Liver (tissue), 9 donors: ENCODE results near the gene CDHR2. TPM values are rescaled to one million over a fixed set of nuclear protein-coding genes. Genes with fewer than 3 reads are reported as not detected.

Experiments used
- DNase-seq: peaks from one replicate; pipeline ENCODE4 v3.0.0-alpha.2; 2017; ENCODE audit warnings: low spot score
- H3K27ac ChIP-seq, 2 donors: one replicate each; pipeline ENCODE4 v1.7.0; 2013; ENCODE audit warnings: inconsistent platforms in 2 of 2, low read length in 2 of 2, control low read depth in 1 of 2, low read depth in 1 of 2, mild to moderate bottlenecking in 1 of 2
- H3K27me3 ChIP-seq, 4 donors: one replicate each; pipeline versions ENCODE4 v1.6.1 to v1.7.0; 2013; ENCODE audit warnings: low read length in 3 of 4, inconsistent platforms in 1 of 4, mild to moderate bottlenecking in 1 of 4, moderate library complexity in 1 of 4; ENCODE audit not compliant: control insufficient read depth in 4 of 4, insufficient read depth in 4 of 4
- H3K36me3 ChIP-seq, 4 donors: one replicate each; pipeline versions ENCODE4 v1.6.1 to v1.7.0; 2013; ENCODE audit warnings: low read length in 3 of 4, mild to moderate bottlenecking in 3 of 4, low read depth in 1 of 4, moderate library complexity in 1 of 4; ENCODE audit not compliant: control insufficient read depth in 4 of 4, insufficient read depth in 3 of 4
- H3K4me1 ChIP-seq, 4 donors: one replicate each; pipeline versions ENCODE4 v1.6.1 to v1.7.0; 2013; ENCODE audit warnings: low read length in 3 of 4, mild to moderate bottlenecking in 3 of 4, moderate library complexity in 1 of 4; ENCODE audit not compliant: control insufficient read depth in 4 of 4, insufficient read depth in 4 of 4
- H3K4me3 ChIP-seq, 3 donors: one replicate each; pipeline versions ENCODE4 v1.6.1 to v1.7.0; 2013; ENCODE audit warnings: low read length in 3 of 3, control low read depth in 1 of 3, low read depth in 1 of 3, mild to moderate bottlenecking in 1 of 3
- H3K9ac ChIP-seq, 2 donors: one replicate each; pipeline ENCODE4 v1.7.0; 2013; ENCODE audit warnings: low read length in 2 of 2, mild to moderate bottlenecking in 2 of 2, moderate library complexity in 2 of 2, control low read depth in 1 of 2, low read depth in 1 of 2
- H3K9me3 ChIP-seq, 4 donors: one replicate each; pipeline versions ENCODE4 v1.6.1 to v1.7.0; 2013; ENCODE audit warnings: low read length in 3 of 4; ENCODE audit not compliant: control insufficient read depth in 4 of 4
- EGR1 ChIP-seq, 2 donors: IDR thresholded peaks; 2 replicates each; pipeline ENCODE4 v1.6.1; 2016 to 2018; ENCODE audit warnings: antibody characterized with exemption in 2 of 2, low read depth in 2 of 2
- FOXA2 ChIP-seq: IDR thresholded peaks from 2 replicates; pipeline ENCODE4 v1.6.1; 2016; ENCODE audit warnings: antibody characterized with exemption
- GABPA ChIP-seq, 2 donors: IDR thresholded peaks in 1 of 2; conservative IDR thresholded peaks in 1 of 2; 2 replicates each; pipeline ENCODE4 v1.6.1; 2016; ENCODE audit warnings: antibody characterized with exemption in 2 of 2, mild to moderate bottlenecking in 1 of 2, moderate library complexity in 1 of 2
- HNF4G ChIP-seq: IDR thresholded peaks from 2 replicates; pipeline ENCODE4 v1.6.1; 2016; ENCODE audit warnings: antibody characterized with exemption
- JUND ChIP-seq, 2 donors: IDR thresholded peaks; 2 replicates each; pipeline ENCODE4 v1.6.1; 2016; ENCODE audit warnings: antibody characterized with exemption in 2 of 2
- RAD21 ChIP-seq, 2 donors: IDR thresholded peaks; 2 replicates each; pipeline ENCODE4 v1.6.1; 2016; ENCODE audit warnings: antibody characterized with exemption in 2 of 2, mild to moderate bottlenecking in 2 of 2
- SP1 ChIP-seq: IDR thresholded peaks from 2 replicates; pipeline ENCODE4 v1.6.1; 2018; ENCODE audit warnings: antibody characterized with exemption, mild to moderate bottlenecking
- YY1 ChIP-seq: IDR thresholded peaks from 2 replicates; pipeline ENCODE4 v1.6.1; 2016; ENCODE audit warnings: antibody characterized with exemption, mild to moderate bottlenecking
- WGBS: extraction: QIAGEN DNeasy Blood & Tissue Kit; methylation state at CpG from one replicate; pipeline ENCODE4 v1.1.7; 2013; 5-methylcytosine and 5-hydroxymethylcytosine counted together
- polyA plus RNA-seq, 2 donors: library from polyadenylated mRNA; stranded (reverse) in 1 of 2; unstranded in 1 of 2; fragments of 200-250 nt in 1 of 2; fragments of >200 nt in 1 of 2; fragmentation: Nextera tagmentation in 1 of 2; extraction: Ambion mirVana in 1 of 2; gene quantifications; one replicate each; pipeline versions ENCODE4 v1.2.1 to v1.2.3, GENCODE V29; 2013 to 2015
- total RNA-seq, 2 donors: library from RNA; depleted of rRNA; stranded (reverse); fragments of >200 nt; gene quantifications; one replicate each; pipeline ENCODE4 v1.2.3, GENCODE V29; 2014
- TF ChIP-seq, protein P1 (sequence below): fragments of 150-350 bp; IDR thresholded peaks from 2 replicates; pipeline ENCODE4 v1.5.1; 2017; ENCODE audit warnings: improper control_type of control experiment, low read depth, low read length; ENCODE audit not compliant: missing input control
- TF ChIP-seq, protein P2 (sequence below): IDR thresholded peaks from 2 replicates; pipeline ENCODE4 v1.6.1; 2016; ENCODE audit warnings: antibody characterized with exemption, mild to moderate bottlenecking
- TF ChIP-seq, protein P3 (sequence below): IDR thresholded peaks from 2 replicates; pipeline ENCODE4 v1.6.1; 2016; ENCODE audit warnings: antibody characterized with exemption
- TF ChIP-seq, protein P4 (sequence below): IDR thresholded peaks from 2 replicates; pipeline ENCODE4 v1.6.1; 2016; ENCODE audit warnings: antibody characterized with exemption
- donor health status: healthy.
- donor health status: healthy.
- donor health status: healthy.
- donor health status: healthy.
- donor health status: healthy.

The CDHR2 gene
- total and polyA plus RNA-seq, 4 donors = 8.8 to 23.8 (median 16.6) TPM

DNA sequence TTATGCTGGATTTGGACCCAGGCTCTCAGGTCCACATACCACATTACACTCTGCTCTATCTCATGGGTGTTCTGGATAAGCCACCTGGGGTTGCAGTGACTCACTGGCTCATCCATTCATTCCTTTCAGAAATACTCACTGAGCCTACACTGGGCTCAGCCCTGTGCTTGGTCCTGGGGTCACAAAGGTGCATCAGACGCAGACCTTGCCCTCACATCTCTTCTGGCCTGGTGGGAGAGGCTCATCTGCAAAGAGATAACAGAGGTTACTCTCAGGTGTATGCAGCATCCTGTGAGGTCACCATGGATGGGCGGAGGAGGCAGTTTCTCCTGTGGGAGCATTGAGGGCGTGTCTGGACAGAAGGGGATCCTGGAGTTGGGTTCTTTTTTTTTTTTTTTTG, 12.1 kb downstream of the CDHR2 start:
- H3K36me3 ChIP-seq = no peaks in the 10 kb centered on the region
- TF ChIP-seq EGR1 (IDR thresholded peaks at IDR 0.05; ENCODE audit: low read depth in 2 of 2) (no peak), RAD21 (IDR thresholded peaks at IDR 0.05) (no peak), FOXA2 (no peak), JUND (IDR thresholded peaks at IDR 0.05) (no peak), YY1 (no peak)
- TF ChIP-seq, protein P1, sequence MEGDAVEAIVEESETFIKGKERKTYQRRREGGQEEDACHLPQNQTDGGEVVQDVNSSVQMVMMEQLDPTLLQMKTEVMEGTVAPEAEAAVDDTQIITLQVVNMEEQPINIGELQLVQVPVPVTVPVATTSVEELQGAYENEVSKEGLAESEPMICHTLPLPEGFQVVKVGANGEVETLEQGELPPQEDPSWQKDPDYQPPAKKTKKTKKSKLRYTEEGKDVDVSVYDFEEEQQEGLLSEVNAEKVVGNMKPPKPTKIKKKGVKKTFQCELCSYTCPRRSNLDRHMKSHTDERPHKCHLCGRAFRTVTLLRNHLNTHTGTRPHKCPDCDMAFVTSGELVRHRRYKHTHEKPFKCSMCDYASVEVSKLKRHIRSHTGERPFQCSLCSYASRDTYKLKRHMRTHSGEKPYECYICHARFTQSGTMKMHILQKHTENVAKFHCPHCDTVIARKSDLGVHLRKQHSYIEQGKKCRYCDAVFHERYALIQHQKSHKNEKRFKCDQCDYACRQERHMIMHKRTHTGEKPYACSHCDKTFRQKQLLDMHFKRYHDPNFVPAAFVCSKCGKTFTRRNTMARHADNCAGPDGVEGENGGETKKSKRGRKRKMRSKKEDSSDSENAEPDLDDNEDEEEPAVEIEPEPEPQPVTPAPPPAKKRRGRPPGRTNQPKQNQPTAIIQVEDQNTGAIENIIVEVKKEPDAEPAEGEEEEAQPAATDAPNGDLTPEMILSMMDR = no peak
- no peaks in the 10 kb centered on the region for H3K9me3 ChIP-seq
- H3K27ac ChIP-seq = no peak overlapping the region
- H3K4me1 ChIP-seq = no peaks in the 10 kb centered on the region
- H3K4me3 ChIP-seq = no peak overlapping the region
- WGBS = 97% methylated on average over 3 of the region's 3 CpGs
- H3K9ac ChIP-seq = no peak overlapping the region
- no peaks in the 10 kb centered on the region for H3K27me3 ChIP-seq
- no peak for DNase-seq

- WGBS = 79% methylated on average over 10 of the region's 10 CpGs
- Histone ChIP-seq H3K9me3 (no peaks in the 10 kb centered on the region), H3K4me3 (no peak overlapping the region), H3K4me1 (no peaks in the 10 kb centered on the region), H3K27me3 (no peaks in the 10 kb centered on the region), H3K9ac (no peak overlapping the region), H3K36me3 (no peaks in the 10 kb centered on the region), H3K27ac (no peak overlapping the region)
- TF ChIP-seq, protein P2, sequence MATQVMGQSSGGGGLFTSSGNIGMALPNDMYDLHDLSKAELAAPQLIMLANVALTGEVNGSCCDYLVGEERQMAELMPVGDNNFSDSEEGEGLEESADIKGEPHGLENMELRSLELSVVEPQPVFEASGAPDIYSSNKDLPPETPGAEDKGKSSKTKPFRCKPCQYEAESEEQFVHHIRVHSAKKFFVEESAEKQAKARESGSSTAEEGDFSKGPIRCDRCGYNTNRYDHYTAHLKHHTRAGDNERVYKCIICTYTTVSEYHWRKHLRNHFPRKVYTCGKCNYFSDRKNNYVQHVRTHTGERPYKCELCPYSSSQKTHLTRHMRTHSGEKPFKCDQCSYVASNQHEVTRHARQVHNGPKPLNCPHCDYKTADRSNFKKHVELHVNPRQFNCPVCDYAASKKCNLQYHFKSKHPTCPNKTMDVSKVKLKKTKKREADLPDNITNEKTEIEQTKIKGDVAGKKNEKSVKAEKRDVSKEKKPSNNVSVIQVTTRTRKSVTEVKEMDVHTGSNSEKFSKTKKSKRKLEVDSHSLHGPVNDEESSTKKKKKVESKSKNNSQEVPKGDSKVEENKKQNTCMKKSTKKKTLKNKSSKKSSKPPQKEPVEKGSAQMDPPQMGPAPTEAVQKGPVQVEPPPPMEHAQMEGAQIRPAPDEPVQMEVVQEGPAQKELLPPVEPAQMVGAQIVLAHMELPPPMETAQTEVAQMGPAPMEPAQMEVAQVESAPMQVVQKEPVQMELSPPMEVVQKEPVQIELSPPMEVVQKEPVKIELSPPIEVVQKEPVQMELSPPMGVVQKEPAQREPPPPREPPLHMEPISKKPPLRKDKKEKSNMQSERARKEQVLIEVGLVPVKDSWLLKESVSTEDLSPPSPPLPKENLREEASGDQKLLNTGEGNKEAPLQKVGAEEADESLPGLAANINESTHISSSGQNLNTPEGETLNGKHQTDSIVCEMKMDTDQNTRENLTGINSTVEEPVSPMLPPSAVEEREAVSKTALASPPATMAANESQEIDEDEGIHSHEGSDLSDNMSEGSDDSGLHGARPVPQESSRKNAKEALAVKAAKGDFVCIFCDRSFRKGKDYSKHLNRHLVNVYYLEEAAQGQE = no peak
- no peak for TF ChIP-seq SP1
- no peak for TF ChIP-seq FOXA2
- TF ChIP-seq GABPA (IDR thresholded peaks at IDR 0.05 in 1 of 2, conservative IDR thresholded peaks at IDR 0.05 in 1 of 2) = no peak
- TF ChIP-seq RAD21 (IDR thresholded peaks at IDR 0.05) = no peak
- no peak for TF ChIP-seq HNF4G
- TF ChIP-seq, protein P3, sequence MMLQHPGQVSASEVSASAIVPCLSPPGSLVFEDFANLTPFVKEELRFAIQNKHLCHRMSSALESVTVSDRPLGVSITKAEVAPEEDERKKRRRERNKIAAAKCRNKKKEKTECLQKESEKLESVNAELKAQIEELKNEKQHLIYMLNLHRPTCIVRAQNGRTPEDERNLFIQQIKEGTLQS = no peak
- no peak for DNase-seq
These were observed 13.0 kb downstream of the CDHR2 start for GRCh38 chr5:176562189-176562588.

DNA sequence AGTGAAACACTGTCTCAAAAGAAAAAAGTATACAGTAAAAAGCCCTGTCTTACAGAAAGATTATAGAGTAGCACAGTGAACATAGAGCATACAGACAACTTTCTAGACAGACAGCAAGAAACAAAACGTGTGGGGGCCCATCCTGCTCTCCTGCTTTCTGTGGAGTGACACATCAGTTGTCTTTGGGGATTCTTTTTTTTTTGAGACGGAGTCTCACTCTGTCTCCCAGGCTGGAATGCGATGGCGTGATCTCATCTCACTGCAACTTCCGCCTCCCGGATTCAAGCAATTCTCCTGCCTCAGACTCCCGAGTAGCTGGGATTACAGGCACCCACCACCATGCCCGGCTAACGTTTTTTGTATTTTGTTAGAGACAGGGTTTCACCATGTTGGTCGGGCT, 14.9 kb downstream of the CDHR2 start:
- Histone ChIP-seq H3K9me3 (no peaks in the 10 kb centered on the region), H3K4me1 (no peaks in the 10 kb centered on the region), H3K27ac (no peak overlapping the region), H3K27me3 (no peaks in the 10 kb centered on the region), H3K4me3 (no peak overlapping the region), H3K9ac (no peak overlapping the region), H3K36me3 (no peaks in the 10 kb centered on the region)
- 85% methylated on average over 10 of the region's 10 CpGs for WGBS
- DNase-seq = no peak
- TF ChIP-seq, protein P3 = no peak
- TF ChIP-seq RAD21 (IDR thresholded peaks at IDR 0.05) (no peak), YY1 (no peak), EGR1 (IDR thresholded peaks at IDR 0.05; ENCODE audit: low read depth in 2 of 2) (no peak)
- TF ChIP-seq, protein P1 = no peak
- TF ChIP-seq, protein P2 = no peak
- TF ChIP-seq, protein P4, sequence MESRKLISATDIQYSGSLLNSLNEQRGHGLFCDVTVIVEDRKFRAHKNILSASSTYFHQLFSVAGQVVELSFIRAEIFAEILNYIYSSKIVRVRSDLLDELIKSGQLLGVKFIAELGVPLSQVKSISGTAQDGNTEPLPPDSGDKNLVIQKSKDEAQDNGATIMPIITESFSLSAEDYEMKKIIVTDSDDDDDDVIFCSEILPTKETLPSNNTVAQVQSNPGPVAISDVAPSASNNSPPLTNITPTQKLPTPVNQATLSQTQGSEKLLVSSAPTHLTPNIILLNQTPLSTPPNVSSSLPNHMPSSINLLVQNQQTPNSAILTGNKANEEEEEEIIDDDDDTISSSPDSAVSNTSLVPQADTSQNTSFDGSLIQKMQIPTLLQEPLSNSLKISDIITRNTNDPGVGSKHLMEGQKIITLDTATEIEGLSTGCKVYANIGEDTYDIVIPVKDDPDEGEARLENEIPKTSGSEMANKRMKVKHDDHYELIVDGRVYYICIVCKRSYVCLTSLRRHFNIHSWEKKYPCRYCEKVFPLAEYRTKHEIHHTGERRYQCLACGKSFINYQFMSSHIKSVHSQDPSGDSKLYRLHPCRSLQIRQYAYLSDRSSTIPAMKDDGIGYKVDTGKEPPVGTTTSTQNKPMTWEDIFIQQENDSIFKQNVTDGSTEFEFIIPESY = no peak
